Right lung (tissue), 10 donors: Measurements from ENCODE around the gene AZGP1. TPM values are rescaled to one million over a fixed set of nuclear protein-coding genes. Genes with fewer than 3 reads are reported as not detected.
"Not testable (repeated sequence)": the region's sequence is repeated elsewhere in the genome, so short reads cannot be mapped to it uniquely, and the experiment has no call there.

Source experiments
- DNase-seq, 2 donors: peaks; one replicate each; pipeline ENCODE4 v3.0.0-alpha.2; 2013
- long read RNA-seq, 8 donors: transcript quantifications; one replicate each; lab custom pipeline, GENCODE V29; 2026
- polyA plus RNA-seq, 5 donors: library from polyadenylated mRNA; unstranded; fragments of 120-200 nt; gene quantifications; one replicate each; pipeline versions ENCODE4 v1.2.1 to v1.2.3, GENCODE V29; 2013; ENCODE audit warnings: inconsistent platforms in 1 of 5, low replicate concordance in 1 of 5; ENCODE audit not compliant: insufficient read length in 5 of 5, insufficient read depth in 1 of 5

The AZGP1 gene
- polyA plus RNA-seq, result 100 to 1,000 TPM in 1 of 5 donors, under 1 TPM in 4; 0.24 to 101 (median 0.51) TPM
- long read RNA-seq, donor 1, partial matches to known transcripts, result 0 of 1 reads
- long read RNA-seq, donor 1, other reads (novel, unspliced or antisense), result 0 of 1 reads
- long read RNA-seq, donor 2, result 0 reads
- long read RNA-seq, donor 3, result 0 reads
- long read RNA-seq, donor 4, result 0 reads
- long read RNA-seq, donor 5, result 0 reads
- long read RNA-seq, donor 6, partial matches to known transcripts, result 0 of 1 reads
- long read RNA-seq, donor 6, other reads (novel, unspliced or antisense), result 0 of 1 reads
- long read RNA-seq, donor 7, transcript AZGP1-201 (4 exons, 1,307 nt), result major isoform, 9 of 26 reads
- long read RNA-seq, donor 7, transcript AZGP1-204 (2 exons, 787 nt), result major isoform, 9 of 26 reads
- long read RNA-seq, donor 7, partial matches to known transcripts, result 0 of 26 reads
- long read RNA-seq, donor 7, other reads (novel, unspliced or antisense), result 5 of 26 reads
- long read RNA-seq, donor 8, result 0 reads

GRCh38 chr7:99975782-99976521 is at the start of gene AZGP1:
Gene AZGP1 (minus strand): TSS chr7:99976031. CDS start chr7:99976020, 11 bp downstream.
- no peak for DNase-seq

GRCh38 chr7:100024020-100024619 is 48.3 kb upstream of the AZGP1 start:
- no peak for DNase-seq

GRCh38 chr7:100023526-100023925 is 47.7 kb upstream of the AZGP1 start:
- DNase-seq, result no peak

GRCh38 chr7:100022621-100023020 is 46.8 kb upstream of the AZGP1 start:
- DNase-seq, result no peak

- DNase-seq, result no peak
Measured at GRCh38 chr7:100021297-100021696, 45.5 kb upstream of the AZGP1 start.

GRCh38 chr7:100019908-100020307 is 44.1 kb upstream of the AZGP1 start:
- DNase-seq, result no peak

GRCh38 chr7:100017875-100018274 is 42.0 kb upstream of the AZGP1 start:
- DNase-seq, result no peak

- no peak for DNase-seq
Measured at GRCh38 chr7:100017300-100017699, 41.5 kb upstream of the AZGP1 start.

- no peak for DNase-seq
Measured at GRCh38 chr7:100016215-100016901, 40.5 kb upstream of the AZGP1 start.

GRCh38 chr7:100015232-100016214 is 39.7 kb upstream of the AZGP1 start, which contains the start of gene ZKSCAN1:
Gene ZKSCAN1 (plus strand): TSS chr7:100015596. CDS start chr7:100023507, 7,911 bp downstream.
- peak; percentile 87 to 88 for DNase-seq

GRCh38 chr7:100013328-100013676 is 37.5 kb upstream of the AZGP1 start:
- DNase-seq, result no peak

GRCh38 chr7:100012385-100013327 is 36.8 kb upstream of the AZGP1 start:
- peak; percentile 43 to 48 for DNase-seq

- no peak for DNase-seq
Measured at GRCh38 chr7:100011516-100011915, 35.7 kb upstream of the AZGP1 start.

GRCh38 chr7:100010901-100011300 is 35.1 kb upstream of the AZGP1 start:
- DNase-seq, result no peak

GRCh38 chr7:100009952-100010351 is 34.1 kb upstream of the AZGP1 start:
- DNase-seq, result not testable (repeated sequence)

GRCh38 chr7:100008525-100008924 is 32.7 kb upstream of the AZGP1 start:
- DNase-seq, result peak; percentile 54 to 55

- no peak for DNase-seq
Measured at GRCh38 chr7:100007887-100008286, 32.1 kb upstream of the AZGP1 start.

GRCh38 chr7:100003711-100004661 is 28.2 kb upstream of the AZGP1 start:
- DNase-seq, result peak; percentile 53 to 56
